ENCODE results near the gene GIMAP1. TPM values are rescaled to one million over a fixed set of nuclear protein-coding genes. Genes with fewer than 3 reads are reported as not detected.

GIMAP1 gene
- total RNA-seq, 3 donors from 2014 or later, result 2.1 to 2.7 (median 2.1) TPM

DNA sequence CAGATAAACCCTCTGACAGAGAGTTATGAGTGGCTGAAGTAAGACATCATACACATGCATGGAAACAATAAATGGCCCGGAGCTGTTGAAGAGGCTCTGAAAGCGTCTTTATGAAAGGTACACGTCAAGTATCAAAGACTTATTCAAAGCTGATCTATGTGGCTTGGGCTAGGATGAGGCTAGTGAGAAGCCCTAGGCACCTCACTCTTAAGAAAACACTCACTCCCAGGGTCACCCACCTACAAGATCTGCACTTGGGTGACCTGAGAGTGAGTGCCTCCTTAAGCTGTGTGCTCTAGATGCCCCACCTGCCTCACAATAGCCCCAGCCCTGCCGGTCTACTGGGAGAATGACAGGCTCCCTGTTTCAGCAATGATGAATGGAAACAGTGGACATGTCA lies 1.1 kb upstream of the GIMAP1 start:
- Mint-ChIP-seq H3K4me1 (ENCODE audit: low read depth) (peaks cover 64% of the 10 kb centered on the region), H3K36me3 (ENCODE audit: insufficient read depth) (peaks cover 21% of the 10 kb centered on the region), H3K27me3 (ENCODE audit: low read depth) (no peaks in the 10 kb centered on the region), H3K4me3 (peak overlapping the region; percentile 97), H3K9me3 (peaks cover 10% of the 10 kb centered on the region)
- ATAC-seq (peak; percentile 42 to 47), DNase-seq (no peak)

- peaks cover 10% of the 10 kb centered on the region for H3K9me3 Mint-ChIP-seq
- peak overlapping the region; percentile 97 for H3K4me3 Mint-ChIP-seq
- ATAC-seq, result peak; percentile 5 to 18
- H3K4me1 Mint-ChIP-seq (ENCODE audit: low read depth), result peaks cover 66% of the 10 kb centered on the region
- no peaks in the 10 kb centered on the region for H3K27me3 Mint-ChIP-seq (ENCODE audit: low read depth)
- no peak for DNase-seq
- H3K36me3 Mint-ChIP-seq (ENCODE audit: insufficient read depth), result peaks cover 24% of the 10 kb centered on the region
These were observed 675 bp upstream of the GIMAP1 start for GRCh38 chr7:150715738-150716137.

DNA sequence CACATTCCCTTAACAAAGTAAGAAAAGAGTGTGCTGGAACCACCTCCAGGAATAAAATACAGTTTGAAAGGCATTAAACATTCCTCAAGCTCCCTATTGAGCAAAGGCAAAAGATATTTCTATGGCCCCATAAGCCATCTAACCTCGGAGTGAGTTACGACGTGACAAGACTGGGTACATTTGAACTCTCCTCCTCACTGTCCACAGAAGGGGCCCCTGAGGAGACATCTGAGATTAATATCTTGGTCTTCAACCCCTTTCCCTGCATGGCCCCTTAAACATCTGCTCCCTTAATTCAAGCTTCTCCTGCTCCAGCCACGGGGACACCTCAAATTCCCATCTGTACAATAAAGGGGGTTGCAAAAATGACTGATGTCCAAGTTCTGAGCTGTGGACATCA lies 526 bp downstream of the GIMAP1 start:
- DNase-seq, result no peak
- peaks cover 12% of the 10 kb centered on the region for H3K9me3 Mint-ChIP-seq

GRCh38 chr7:150717814-150718420 lies 1.5 kb downstream of the GIMAP1 start:
- Mint-ChIP-seq H3K4me3 (peak overlapping the region; percentile 97), H3K27me3 (ENCODE audit: low read depth) (no peaks in the 10 kb centered on the region), H3K4me1 (ENCODE audit: low read depth) (peaks cover 84% of the 10 kb centered on the region), H3K9me3 (peaks cover 6% of the 10 kb centered on the region), H3K36me3 (ENCODE audit: insufficient read depth) (peaks cover 41% of the 10 kb centered on the region)
- DNase-seq, result no peak
- no peak for ATAC-seq

More for the DNA sequence above, 526 bp downstream of the GIMAP1 start:
- Mint-ChIP-seq H3K4me3 (peak overlapping the region; percentile 97), H3K4me1 (ENCODE audit: low read depth) (peaks cover 76% of the 10 kb centered on the region), H3K27me3 (ENCODE audit: low read depth) (no peaks in the 10 kb centered on the region), H3K36me3 (ENCODE audit: insufficient read depth) (peaks cover 35% of the 10 kb centered on the region)
- ATAC-seq, result no peak

DNA sequence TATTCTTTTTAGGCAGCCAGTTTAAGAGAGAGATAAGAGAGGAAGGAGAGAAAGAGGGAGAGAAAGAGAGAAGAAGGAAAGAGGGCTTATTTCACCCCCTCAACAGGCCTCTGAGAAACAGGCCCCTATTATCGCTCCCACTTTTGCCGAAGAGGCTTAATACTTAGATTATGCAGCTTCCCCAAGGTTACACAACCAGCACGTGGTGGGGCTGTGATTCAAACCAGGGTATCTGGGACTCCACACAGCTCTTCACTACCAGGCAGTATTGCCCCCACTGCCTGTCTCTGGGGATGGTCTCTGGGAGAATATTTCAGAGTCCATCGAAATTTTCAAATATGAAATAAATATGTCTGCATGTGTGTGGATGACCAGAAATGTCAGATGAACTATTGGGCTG lies 3.0 kb downstream of the GIMAP1 start:
- peaks cover 90% of the 10 kb centered on the region for H3K4me1 Mint-ChIP-seq (ENCODE audit: low read depth)
- DNase-seq (no peak), ATAC-seq (no peak)
- H3K4me3 Mint-ChIP-seq, result peak overlapping the region; percentile 97
- H3K27me3 Mint-ChIP-seq (ENCODE audit: low read depth), result no peaks in the 10 kb centered on the region
- H3K9me3 Mint-ChIP-seq, result peaks cover 14% of the 10 kb centered on the region
- peaks cover 57% of the 10 kb centered on the region for H3K36me3 Mint-ChIP-seq (ENCODE audit: insufficient read depth)

DNA sequence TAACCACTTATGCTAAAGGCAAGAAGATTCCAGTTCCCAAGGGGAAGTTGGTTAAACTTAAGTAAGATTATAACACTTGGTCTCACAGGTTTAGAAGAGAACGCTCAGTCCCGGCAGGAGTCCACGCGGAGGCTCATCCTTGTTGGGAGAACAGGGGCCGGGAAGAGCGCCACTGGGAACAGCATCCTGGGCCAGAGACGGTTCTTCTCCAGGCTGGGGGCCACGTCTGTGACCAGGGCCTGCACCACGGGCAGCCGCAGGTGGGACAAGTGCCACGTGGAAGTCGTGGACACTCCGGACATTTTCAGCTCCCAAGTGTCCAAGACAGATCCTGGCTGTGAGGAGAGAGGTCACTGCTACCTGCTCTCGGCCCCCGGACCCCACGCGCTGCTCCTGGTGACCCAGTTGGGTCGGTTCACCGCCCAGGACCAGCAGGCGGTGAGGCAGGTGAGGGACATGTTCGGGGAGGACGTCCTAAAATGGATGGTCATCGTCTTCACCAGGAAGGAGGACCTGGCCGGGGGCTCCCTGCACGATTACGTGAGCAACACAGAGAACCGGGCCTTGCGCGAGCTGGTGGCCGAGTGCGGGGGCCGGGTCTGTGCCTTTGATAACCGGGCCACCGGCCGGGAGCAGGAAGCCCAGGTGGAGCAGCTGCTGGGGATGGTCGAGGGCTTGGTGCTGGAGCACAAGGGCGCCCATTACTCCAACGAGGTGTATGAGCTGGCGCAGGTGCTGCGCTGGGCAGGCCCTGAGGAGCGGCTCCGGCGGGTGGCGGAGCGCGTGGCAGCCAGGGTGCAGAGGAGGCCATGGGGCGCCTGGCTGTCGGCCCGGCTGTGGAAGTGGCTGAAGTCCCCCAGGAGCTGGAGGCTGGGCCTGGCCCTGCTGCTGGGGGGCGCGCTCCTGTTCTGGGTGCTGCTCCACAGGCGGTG lies 3.8 kb downstream of the GIMAP1 start:
- Mint-ChIP-seq H3K4me3 (no peak overlapping the region), H3K36me3 (ENCODE audit: insufficient read depth) (peaks cover 60% of the 10 kb centered on the region), H3K9me3 (peaks cover 14% of the 10 kb centered on the region), H3K4me1 (ENCODE audit: low read depth) (peaks cover 84% of the 10 kb centered on the region), H3K27me3 (ENCODE audit: low read depth) (no peaks in the 10 kb centered on the region)
- ATAC-seq, result no peak
- DNase-seq, result no peak

DNA sequence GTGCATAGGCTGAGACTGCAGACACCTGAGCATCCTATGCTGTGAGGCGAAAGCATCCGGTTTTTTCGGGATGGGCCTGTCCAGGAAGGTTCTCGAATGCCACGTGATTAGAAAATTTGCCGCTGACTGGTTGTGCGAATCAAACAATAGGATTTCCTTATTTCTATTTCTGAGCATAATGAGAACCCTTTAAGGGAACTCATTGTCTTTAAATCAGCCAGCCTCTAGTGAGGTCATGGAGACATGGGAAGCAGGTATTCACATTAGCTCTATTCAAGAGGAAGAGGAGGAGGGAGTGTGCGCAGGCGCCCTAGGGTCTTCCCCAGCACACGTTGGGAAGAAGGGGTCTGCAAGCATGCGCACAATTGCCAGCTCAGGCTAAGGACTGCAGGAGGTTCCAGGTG lies 5.6 kb downstream of the GIMAP1 start:
- ATAC-seq, result no peak
- Mint-ChIP-seq H3K4me1 (ENCODE audit: low read depth) (peaks cover 69% of the 10 kb centered on the region), H3K4me3 (no peak overlapping the region), H3K27me3 (ENCODE audit: low read depth) (no peaks in the 10 kb centered on the region), H3K9me3 (peaks cover 22% of the 10 kb centered on the region), H3K36me3 (ENCODE audit: insufficient read depth) (peaks cover 71% of the 10 kb centered on the region)
- no peak for DNase-seq

- ATAC-seq, result no peak
- Mint-ChIP-seq H3K36me3 (ENCODE audit: insufficient read depth) (peaks cover 74% of the 10 kb centered on the region), H3K9me3 (peaks cover 27% of the 10 kb centered on the region), H3K27me3 (ENCODE audit: low read depth) (no peaks in the 10 kb centered on the region), H3K4me1 (ENCODE audit: low read depth) (peaks cover 66% of the 10 kb centered on the region), H3K4me3 (no peak overlapping the region)
- DNase-seq, result no peak
These were observed 6.1 kb downstream of the GIMAP1 start for GRCh38 chr7:150722431-150722931.

DNA sequence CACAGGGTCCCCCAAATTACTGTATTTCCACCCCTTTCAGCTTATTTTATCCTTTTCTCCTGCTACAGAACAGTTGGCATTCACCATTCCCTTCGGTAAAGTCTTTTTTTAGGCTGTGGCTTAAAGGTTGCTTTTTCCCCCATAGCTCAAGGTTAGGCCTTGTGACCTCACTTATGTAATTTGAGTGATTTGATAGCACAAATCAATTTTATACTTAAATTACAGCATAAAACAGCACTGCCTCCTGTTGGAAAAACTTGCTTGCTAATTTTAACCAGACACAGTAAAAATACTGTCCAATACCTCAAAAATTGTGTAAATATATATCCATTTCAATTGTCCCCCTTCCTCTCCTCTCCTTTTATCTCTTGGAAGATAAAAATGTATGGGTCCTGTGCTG lies 7.1 kb downstream of the GIMAP1 start:
- DNase-seq, result no peak
- H3K9me3 Mint-ChIP-seq, result peaks cover 37% of the 10 kb centered on the region
- H3K4me1 Mint-ChIP-seq (ENCODE audit: low read depth), result peaks cover 56% of the 10 kb centered on the region
- H3K4me3 Mint-ChIP-seq, result no peak overlapping the region
- ATAC-seq, result no peak
- no peaks in the 10 kb centered on the region for H3K27me3 Mint-ChIP-seq (ENCODE audit: low read depth)
- peaks cover 78% of the 10 kb centered on the region for H3K36me3 Mint-ChIP-seq (ENCODE audit: insufficient read depth)

DNA sequence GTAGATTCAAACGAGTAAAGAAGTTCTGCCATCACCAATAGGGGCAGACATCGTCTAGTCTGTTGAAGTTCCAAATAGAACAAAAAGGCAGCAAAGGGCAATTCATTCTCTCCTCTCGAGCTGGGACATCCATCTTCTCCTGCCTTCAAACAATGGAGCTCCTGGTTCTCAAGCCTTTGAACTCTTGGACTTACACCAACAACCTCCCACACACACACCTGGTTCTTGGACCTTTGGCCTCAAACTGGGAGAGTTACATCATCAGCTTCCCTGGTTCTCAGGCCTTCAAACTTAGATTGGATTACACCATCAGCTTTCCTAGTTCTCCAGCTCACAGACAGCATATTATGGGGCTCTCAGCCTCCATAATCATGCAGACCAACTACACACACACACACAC lies 11.0 kb downstream of the GIMAP1 start:
- Mint-ChIP-seq H3K9me3 (peaks cover 38% of the 10 kb centered on the region), H3K36me3 (ENCODE audit: insufficient read depth) (peaks cover 49% of the 10 kb centered on the region), H3K4me1 (ENCODE audit: low read depth) (peaks cover 47% of the 10 kb centered on the region), H3K27me3 (ENCODE audit: low read depth) (no peaks in the 10 kb centered on the region), H3K4me3 (no peak overlapping the region)
- no peak for DNase-seq
- ATAC-seq, result no peak

- Mint-ChIP-seq H3K9me3 (peaks cover 38% of the 10 kb centered on the region), H3K27me3 (ENCODE audit: low read depth) (no peaks in the 10 kb centered on the region), H3K36me3 (ENCODE audit: insufficient read depth) (peaks cover 43% of the 10 kb centered on the region), H3K4me3 (no peak overlapping the region), H3K4me1 (ENCODE audit: low read depth) (peaks cover 47% of the 10 kb centered on the region)
- DNase-seq (no peak), ATAC-seq (no peak)
These were observed 11.6 kb downstream of the GIMAP1 start for GRCh38 chr7:150728011-150728410.

- Mint-ChIP-seq H3K36me3 (ENCODE audit: insufficient read depth) (peaks cover 37% of the 10 kb centered on the region), H3K9me3 (peaks cover 34% of the 10 kb centered on the region), H3K4me1 (ENCODE audit: low read depth) (peaks cover 47% of the 10 kb centered on the region), H3K4me3 (no peak overlapping the region), H3K27me3 (ENCODE audit: low read depth) (no peaks in the 10 kb centered on the region)
- ATAC-seq (no peak), DNase-seq (no peak)
These were observed 12.2 kb downstream of the GIMAP1 start for GRCh38 chr7:150728609-150729008.

DNA sequence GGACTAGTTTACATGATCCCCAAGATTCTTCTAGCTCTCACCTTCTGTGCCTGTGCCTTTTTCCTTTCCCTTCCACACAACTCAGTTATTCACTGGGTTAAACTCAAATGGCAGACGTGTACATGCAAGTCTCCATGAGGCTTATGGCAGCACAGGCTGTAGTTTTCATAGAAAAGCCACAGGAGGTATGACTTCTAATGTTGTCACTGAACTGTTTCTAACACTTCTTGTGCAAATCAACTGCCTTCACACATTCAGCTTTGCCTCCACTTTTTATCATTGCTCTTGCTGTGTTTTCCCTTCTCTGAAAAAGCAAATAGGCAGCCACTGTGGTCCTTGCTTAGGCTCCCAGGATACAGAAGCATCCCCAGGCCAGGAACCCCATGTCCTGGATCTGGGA lies 15.5 kb downstream of the GIMAP1 start:
- Mint-ChIP-seq H3K36me3 (ENCODE audit: insufficient read depth) (peaks cover 15% of the 10 kb centered on the region), H3K4me1 (ENCODE audit: low read depth) (peaks cover 70% of the 10 kb centered on the region), H3K4me3 (peak overlapping the region; percentile 47), H3K27me3 (ENCODE audit: low read depth) (no peaks in the 10 kb centered on the region), H3K9me3 (peaks cover 20% of the 10 kb centered on the region)
- peak; percentile 55 to 57 for ATAC-seq
- no peak for DNase-seq

DNA sequence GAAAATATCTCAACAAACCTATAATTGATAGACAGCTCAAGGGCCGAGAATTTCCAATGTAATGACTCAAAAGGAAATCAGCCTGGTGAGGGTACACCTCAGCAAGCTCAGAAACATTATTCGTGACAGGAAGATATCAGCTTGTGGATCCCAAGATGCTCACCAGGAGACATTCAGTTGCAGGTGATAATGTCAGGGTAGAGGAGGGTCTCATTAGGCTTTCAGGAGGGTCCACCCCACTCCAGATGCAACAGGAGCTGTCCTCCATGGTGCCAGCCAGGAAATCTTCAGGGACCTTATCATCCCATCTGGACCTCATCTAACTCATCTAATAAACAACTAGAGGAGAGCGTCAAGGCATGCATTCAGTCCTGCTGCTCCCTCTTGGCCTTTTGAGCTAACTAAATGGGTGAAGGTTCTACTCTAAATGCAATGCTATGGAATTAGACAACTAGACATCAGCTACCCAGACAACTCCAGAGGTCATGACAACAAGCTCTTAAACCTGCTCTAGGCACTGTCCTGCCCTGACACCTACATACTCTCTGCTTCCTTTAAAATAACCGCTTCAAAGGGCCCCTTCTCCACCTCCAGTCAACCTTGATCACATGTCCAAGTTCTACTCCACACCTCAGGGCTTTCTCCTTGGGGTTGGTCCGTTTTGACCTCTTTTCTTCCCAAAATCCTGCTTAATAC lies 16.5 kb downstream of the GIMAP1 start:
- Mint-ChIP-seq H3K9me3 (peaks cover 10% of the 10 kb centered on the region), H3K36me3 (ENCODE audit: insufficient read depth) (peaks cover 7% of the 10 kb centered on the region), H3K27me3 (ENCODE audit: low read depth) (no peaks in the 10 kb centered on the region), H3K4me3 (peak overlapping the region; percentile 53), H3K4me1 (ENCODE audit: low read depth) (peaks cover 76% of the 10 kb centered on the region)
- DNase-seq (no peak), ATAC-seq (peak; percentile 12)
